OCI-LY3 (cell line): Measurements from ENCODE around the gene LYZL1.

Source experiments
- EZH2phosphoT487 ChIP-seq: fragments of 200-600 bp; shearing (Covaris generic); IDR thresholded peaks from 2 replicates; pipeline ENCODE4 v1.6.1; 2018; ENCODE audit warnings: antibody characterized with exemption, mixed run types, low read depth
- TF ChIP-seq, protein P1 (sequence below): fragments of 200-600, 300-600 bp; sonication (generic); IDR thresholded peaks from 2 replicates; pipeline ENCODE4 v1.5.1; 2014; ENCODE audit warnings: antibody characterized with exemption, low read length, low read depth

DNA sequence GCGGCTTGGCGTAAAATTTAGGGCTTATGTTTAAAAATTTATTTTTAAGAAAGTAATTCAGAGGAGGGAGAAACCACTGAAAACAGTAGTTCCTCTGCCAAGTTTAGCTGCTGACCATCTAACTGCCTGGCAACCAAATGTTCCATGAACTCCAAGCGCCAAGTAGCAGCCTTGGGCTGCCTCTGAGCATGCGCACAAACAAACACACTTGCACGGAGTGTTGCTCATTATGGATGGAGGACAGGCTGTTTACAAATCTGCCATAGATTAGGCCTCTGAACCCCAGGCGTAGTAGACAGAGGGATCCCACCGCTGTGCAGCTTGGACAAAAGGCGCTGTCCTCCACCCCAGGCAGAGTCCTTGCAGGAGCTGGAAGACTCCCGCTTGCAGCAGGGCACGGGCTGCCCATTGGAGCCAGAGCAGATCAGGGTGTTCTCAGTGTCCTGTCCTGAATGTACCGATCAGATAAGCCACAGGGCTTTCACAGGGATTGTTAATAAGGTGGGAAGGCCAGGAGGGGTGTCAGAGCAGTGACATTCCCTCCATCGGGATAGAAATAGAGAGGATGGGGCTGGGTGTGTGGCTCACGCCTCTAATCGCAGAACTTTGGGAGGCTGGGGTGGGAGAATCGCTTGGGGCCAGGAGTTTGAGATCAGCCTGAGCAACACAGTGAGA is 47.7 kb upstream of the LYZL1 start:
- TF ChIP-seq, protein P1, sequence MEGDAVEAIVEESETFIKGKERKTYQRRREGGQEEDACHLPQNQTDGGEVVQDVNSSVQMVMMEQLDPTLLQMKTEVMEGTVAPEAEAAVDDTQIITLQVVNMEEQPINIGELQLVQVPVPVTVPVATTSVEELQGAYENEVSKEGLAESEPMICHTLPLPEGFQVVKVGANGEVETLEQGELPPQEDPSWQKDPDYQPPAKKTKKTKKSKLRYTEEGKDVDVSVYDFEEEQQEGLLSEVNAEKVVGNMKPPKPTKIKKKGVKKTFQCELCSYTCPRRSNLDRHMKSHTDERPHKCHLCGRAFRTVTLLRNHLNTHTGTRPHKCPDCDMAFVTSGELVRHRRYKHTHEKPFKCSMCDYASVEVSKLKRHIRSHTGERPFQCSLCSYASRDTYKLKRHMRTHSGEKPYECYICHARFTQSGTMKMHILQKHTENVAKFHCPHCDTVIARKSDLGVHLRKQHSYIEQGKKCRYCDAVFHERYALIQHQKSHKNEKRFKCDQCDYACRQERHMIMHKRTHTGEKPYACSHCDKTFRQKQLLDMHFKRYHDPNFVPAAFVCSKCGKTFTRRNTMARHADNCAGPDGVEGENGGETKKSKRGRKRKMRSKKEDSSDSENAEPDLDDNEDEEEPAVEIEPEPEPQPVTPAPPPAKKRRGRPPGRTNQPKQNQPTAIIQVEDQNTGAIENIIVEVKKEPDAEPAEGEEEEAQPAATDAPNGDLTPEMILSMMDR, result no peak
- TF ChIP-seq EZH2phosphoT487, result no peak
